ENCODE data around the gene ARFGEF2.

DNA sequence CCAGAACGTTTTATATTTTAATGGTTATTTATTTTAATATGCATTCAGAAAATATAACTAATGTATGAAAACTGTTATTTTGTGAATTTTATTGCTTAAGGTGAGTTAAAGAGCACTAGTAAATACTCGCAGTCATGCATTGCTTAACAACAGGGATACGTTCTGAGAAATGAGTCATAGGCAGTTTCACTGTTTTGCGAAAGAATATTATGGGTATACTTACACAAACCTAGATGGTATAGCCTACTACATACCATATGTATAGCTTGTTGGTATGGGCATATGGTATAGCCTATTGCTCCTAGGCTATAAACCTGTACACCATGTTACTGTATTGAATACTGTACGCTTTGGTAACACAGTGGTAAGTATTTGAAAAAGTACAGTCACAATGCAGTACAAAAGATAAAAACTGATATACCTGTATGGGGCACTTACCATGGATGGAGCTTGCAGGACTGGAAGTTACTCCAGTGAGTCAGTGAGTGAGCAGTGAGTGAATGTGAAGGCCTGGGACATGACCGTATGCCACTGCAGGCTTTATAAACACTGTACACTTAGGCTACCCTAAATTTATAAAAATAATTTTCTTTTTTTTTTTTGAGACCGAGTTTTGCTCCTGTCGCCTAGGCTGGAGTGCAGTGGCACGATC lies 38.5 kb downstream of the ARFGEF2 start:
- TF ChIP-seq, protein P1, sequence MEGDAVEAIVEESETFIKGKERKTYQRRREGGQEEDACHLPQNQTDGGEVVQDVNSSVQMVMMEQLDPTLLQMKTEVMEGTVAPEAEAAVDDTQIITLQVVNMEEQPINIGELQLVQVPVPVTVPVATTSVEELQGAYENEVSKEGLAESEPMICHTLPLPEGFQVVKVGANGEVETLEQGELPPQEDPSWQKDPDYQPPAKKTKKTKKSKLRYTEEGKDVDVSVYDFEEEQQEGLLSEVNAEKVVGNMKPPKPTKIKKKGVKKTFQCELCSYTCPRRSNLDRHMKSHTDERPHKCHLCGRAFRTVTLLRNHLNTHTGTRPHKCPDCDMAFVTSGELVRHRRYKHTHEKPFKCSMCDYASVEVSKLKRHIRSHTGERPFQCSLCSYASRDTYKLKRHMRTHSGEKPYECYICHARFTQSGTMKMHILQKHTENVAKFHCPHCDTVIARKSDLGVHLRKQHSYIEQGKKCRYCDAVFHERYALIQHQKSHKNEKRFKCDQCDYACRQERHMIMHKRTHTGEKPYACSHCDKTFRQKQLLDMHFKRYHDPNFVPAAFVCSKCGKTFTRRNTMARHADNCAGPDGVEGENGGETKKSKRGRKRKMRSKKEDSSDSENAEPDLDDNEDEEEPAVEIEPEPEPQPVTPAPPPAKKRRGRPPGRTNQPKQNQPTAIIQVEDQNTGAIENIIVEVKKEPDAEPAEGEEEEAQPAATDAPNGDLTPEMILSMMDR (IDR thresholded peaks at IDR 0.05; ENCODE audit: low read depth, low read length) = no peak
- no peak for TF ChIP-seq EZH2phosphoT487 (IDR thresholded peaks at IDR 0.05; ENCODE audit: low read depth)
